ENCODE data around the gene CCNF.

DNA sequence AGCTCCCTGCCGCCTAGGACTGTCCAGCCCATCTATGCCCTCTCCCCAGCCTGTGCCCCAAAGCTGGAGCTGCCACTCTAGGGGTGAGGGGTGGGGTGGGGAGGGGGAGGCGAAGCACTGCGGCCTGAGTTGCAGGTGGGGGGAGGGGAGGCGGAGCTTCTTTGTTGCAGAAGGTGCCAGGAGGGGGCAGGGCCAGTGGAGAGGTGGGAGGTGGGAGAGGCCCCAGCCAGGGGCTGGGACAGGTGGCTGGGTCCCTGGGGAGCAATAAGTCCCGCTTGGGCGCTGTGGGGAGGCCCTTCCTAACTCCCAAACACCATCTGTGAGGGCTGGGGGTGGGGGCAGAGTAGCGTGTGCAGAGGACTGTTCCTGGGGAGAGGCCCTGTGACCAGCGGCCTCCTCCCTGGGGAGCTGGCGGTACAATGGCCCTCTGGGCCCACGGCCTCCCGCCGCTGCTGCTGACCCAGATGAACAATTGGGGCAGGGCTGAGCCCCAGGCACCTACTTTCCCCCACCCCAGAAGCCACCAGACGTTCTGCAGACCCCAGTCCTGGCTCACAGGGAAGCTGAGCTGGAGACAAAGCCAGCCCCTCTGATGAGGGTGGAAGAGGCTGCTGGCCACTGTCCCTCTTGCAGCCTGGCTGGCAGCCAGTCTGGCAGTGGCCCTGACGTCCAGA is 39.6 kb downstream of the CCNF start:
- TF ChIP-seq EGR1 (IDR thresholded peaks at IDR 0.05) (no peak), TAF1 (IDR thresholded peaks at IDR 0.05; ENCODE audit: low read depth) (no peak), EP300 (IDR thresholded peaks at IDR 0.05; ENCODE audit: borderline replicate concordance) (no peak), CREB1 (IDR thresholded peaks at IDR 0.05; ENCODE audit: low read depth) (no peak)
- TF ChIP-seq, protein P1, sequence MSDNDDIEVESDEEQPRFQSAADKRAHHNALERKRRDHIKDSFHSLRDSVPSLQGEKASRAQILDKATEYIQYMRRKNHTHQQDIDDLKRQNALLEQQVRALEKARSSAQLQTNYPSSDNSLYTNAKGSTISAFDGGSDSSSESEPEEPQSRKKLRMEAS (IDR thresholded peaks at IDR 0.05), result no peak
